Breast epithelium (tissue), 3 donors: ENCODE data around the gene XIRP2.

Experiments used
- POLR2A ChIP-seq: fragments of 450-650 bp; IDR thresholded peaks from one replicate; pipeline ENCODE4 v1.6.1; 2016; ENCODE audit warnings: antibody characterized with exemption, mild to moderate bottlenecking, moderate library complexity
- POLR2AphosphoS5 ChIP-seq, 3 donors: sonication (generic); formaldehyde crosslinking; IDR thresholded peaks; one replicate each; pipeline ENCODE4 v1.6.1; 2017; ENCODE audit warnings: antibody characterized with exemption in 3 of 3
- TF ChIP-seq, protein P1 (sequence below), 3 donors: fragments of 450-650 bp; IDR thresholded peaks; one replicate each; pipeline ENCODE4 v1.5.1; 2016 to 2017; ENCODE audit warnings: antibody characterized with exemption in 3 of 3, mild to moderate bottlenecking in 3 of 3, moderate library complexity in 3 of 3

DNA sequence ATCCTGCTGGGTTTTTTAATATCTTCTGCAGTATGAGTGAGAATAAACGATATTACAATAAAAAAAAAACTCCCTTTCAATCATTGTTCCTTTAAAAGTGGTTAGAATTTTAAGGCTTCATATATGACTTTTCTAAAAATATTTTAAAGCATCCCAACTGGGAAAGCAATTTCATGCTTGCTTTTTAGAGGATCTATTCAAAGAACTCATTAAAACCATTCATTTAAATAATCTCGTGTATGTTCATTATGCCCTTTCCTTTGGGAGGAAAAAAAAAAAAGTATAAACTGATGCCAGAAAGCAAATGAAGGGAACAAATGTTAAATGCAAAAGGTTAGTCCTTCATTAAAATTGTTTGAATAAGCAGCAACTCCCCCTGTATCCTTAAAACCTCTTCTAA is 81.2 kb downstream of the XIRP2 start:
- TF ChIP-seq POLR2A (no peak), POLR2AphosphoS5 (IDR thresholded peaks at IDR 0.05) (no peak)
- TF ChIP-seq, protein P1, sequence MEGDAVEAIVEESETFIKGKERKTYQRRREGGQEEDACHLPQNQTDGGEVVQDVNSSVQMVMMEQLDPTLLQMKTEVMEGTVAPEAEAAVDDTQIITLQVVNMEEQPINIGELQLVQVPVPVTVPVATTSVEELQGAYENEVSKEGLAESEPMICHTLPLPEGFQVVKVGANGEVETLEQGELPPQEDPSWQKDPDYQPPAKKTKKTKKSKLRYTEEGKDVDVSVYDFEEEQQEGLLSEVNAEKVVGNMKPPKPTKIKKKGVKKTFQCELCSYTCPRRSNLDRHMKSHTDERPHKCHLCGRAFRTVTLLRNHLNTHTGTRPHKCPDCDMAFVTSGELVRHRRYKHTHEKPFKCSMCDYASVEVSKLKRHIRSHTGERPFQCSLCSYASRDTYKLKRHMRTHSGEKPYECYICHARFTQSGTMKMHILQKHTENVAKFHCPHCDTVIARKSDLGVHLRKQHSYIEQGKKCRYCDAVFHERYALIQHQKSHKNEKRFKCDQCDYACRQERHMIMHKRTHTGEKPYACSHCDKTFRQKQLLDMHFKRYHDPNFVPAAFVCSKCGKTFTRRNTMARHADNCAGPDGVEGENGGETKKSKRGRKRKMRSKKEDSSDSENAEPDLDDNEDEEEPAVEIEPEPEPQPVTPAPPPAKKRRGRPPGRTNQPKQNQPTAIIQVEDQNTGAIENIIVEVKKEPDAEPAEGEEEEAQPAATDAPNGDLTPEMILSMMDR (IDR thresholded peaks at IDR 0.05), result no peak
